ENCODE measurements around the gene APLN.

DNA sequence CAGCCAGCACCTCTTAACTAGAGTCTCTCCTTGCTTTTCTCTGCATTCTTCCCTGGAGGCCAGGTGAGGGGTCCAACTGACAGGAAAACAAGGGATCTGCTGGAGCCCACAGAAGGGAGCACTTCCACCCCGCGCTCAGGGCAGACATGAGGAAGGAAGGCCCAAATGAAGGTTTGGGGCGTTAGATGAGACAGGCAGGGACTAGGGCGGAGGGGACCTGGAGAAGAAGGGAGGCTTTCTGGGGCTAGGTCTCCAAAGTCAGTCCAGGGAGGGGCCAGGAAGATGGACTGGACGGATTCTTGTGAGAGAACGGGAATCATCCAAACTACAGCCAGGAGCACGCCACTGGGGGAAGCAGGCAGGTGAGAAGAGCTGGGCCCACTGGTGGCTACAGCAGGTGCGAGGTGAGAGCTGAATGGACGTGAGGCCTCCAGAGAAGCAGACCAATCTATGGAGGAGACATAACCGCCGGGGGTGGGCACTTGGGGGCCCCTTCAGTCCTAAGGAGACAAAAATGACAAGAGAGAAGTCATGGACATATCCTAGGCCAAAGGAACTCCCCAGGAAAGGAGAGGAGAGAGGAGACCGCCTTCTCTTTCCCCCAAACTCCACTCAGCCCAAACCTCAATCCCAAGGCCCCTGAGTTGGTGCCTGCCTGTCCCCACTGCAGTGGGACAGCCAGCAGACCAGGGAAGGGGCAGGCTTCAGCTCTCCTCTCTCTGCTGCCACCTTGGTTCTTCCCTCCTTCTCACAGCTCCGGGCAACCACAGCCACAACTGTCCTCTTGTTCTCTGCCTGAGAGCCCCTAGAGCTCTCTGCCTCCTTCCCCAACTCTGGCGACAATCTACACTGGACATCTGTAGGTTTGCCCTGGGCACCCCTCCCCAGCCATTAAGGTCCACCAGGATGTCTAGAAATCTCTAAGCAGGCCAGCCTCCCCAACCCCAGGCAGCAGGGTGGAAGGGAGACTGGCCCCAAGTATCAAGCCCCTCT lies 7.0 kb downstream of the APLN start:
- TF ChIP-seq, protein P1, sequence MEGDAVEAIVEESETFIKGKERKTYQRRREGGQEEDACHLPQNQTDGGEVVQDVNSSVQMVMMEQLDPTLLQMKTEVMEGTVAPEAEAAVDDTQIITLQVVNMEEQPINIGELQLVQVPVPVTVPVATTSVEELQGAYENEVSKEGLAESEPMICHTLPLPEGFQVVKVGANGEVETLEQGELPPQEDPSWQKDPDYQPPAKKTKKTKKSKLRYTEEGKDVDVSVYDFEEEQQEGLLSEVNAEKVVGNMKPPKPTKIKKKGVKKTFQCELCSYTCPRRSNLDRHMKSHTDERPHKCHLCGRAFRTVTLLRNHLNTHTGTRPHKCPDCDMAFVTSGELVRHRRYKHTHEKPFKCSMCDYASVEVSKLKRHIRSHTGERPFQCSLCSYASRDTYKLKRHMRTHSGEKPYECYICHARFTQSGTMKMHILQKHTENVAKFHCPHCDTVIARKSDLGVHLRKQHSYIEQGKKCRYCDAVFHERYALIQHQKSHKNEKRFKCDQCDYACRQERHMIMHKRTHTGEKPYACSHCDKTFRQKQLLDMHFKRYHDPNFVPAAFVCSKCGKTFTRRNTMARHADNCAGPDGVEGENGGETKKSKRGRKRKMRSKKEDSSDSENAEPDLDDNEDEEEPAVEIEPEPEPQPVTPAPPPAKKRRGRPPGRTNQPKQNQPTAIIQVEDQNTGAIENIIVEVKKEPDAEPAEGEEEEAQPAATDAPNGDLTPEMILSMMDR (IDR thresholded peaks at IDR 0.05): no peak
- TF ChIP-seq POLR2A (IDR thresholded peaks at IDR 0.05): no peak

Data from testis (tissue), 2 donors.